ENCODE results near the gene TERT. TPM values are rescaled to one million over a fixed set of nuclear protein-coding genes. Genes with fewer than 3 reads are reported as not detected.

Gene TERT
- 1.4 to 3.5 TPM (median 2.9 TPM) in 5 replicates for total RNA-seq (2022; extraction: Qiagen RNA extraction; ENCODE audit: low read depth)

DNA sequence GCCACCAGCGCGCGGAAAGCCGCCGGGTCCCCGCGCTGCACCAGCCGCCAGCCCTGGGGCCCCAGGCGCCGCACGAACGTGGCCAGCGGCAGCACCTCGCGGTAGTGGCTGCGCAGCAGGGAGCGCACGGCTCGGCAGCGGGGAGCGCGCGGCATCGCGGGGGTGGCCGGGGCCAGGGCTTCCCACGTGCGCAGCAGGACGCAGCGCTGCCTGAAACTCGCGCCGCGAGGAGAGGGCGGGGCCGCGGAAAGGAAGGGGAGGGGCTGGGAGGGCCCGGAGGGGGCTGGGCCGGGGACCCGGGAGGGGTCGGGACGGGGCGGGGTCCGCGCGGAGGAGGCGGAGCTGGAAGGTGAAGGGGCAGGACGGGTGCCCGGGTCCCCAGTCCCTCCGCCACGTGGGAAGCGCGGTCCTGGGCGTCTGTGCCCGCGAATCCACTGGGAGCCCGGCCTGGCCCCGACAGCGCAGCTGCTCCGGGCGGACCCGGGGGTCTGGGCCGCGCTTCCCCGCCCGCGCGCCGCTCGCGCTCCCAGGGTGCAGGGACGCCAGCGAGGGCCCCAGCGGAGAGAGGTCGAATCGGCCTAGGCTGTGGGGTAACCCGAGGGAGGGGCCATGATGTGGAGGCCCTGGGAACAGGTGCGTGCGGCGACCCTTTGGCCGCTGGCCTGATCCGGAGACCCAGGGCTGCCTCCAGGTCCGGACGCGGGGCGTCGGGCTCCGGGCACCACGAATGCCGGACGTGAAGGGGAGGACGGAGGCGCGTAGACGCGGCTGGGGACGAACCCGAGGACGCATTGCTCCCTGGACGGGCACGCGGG, at the start of gene TERT:
Gene TERT (minus strand): TSS at position 234 of the 815 bp plus-strand sequence. CDS start 79 bp downstream, at position 155.

DNA sequence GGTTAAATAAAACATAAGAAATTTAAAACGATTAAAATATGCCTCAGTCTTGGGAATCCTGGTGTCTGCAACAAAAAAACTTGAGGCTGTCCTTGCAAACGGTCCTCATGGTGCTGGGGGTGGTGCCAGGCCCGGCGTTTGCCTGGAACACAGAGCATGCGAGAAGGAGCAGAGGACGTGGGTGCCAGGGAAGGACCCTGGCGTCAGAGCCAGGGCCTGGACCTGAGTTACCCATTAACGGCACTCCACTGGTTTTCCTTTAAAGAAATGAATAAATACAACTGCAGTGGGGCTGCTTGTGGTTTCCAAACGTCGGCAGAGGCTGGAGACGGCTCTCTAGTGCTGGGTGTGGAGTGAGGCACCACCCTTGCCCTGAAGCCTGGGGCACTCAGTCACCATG, 69.8 kb downstream of the TERT start, which contains the start of gene SLC6A18:
Gene SLC6A18 (plus strand): TSS at position 301 of the 400 bp plus-strand sequence. CDS start 97 bp downstream, at position 398.

Other genes starting within 250 kb of the TERT start
- gene SLC12A7, start 183.0 kb downstream of the TERT start, total RNA-seq (2022; extraction: Qiagen RNA extraction; ENCODE audit: low read depth), result 19.8 to 34.2 TPM (median 30.1 TPM) in 5 replicates
- gene SLC6A19, start 93.5 kb downstream of the TERT start, total RNA-seq (2022; extraction: Qiagen RNA extraction; ENCODE audit: low read depth), result 0.06 to 0.12 TPM (median 0.07 TPM) in 4 of 5 replicates, not detected in the other
- gene SLC6A18, start 69.7 kb downstream of the TERT start, total RNA-seq (2022; extraction: Qiagen RNA extraction; ENCODE audit: low read depth), result not detected in 5 replicates
- gene CLPTM1L, start 50.0 kb upstream of the TERT start, total RNA-seq (2022; extraction: Qiagen RNA extraction; ENCODE audit: low read depth), result 168 to 190 TPM (median 171 TPM) in 5 replicates
- 0.13 to 0.45 TPM (median 0.16 TPM) in 5 replicates for gene SLC6A3, start 150.4 kb upstream of the TERT start, total RNA-seq (2022; extraction: Qiagen RNA extraction; ENCODE audit: low read depth)
- gene LPCAT1, start 228.9 kb upstream of the TERT start, total RNA-seq (2022; extraction: Qiagen RNA extraction; ENCODE audit: low read depth), result 142 to 176 TPM (median 162 TPM) in 5 replicates

All from A549 treated with ZK216348 at 1 μM for 4 hours (cell line).